Keratinocyte (primary cell): ENCODE results near the gene FBXL17. TPM values are rescaled to one million over a fixed set of nuclear protein-coding genes. Genes with fewer than 3 reads are reported as not detected.
A peak's percentile ranks its signal among the peaks of the same experiment; 100 is the strongest.

Experiments
- DNase-seq: peaks from one replicate; pipeline ENCODE4 v3.0.0-alpha.2; 2011; ENCODE audit warnings: low read depth, missing footprints, low spot score
- FAIRE-seq: peaks from 2 replicates; lab custom pipeline; 2011; peaks lifted over from hg19 to GRCh38; lab: Jason Lieb, UNC
- H2AFZ ChIP-seq: 2 replicates; pipeline ENCODE4 v1.6.0; 2012; ENCODE audit warnings: low read length, control low read depth, inconsistent platforms; ENCODE audit not compliant: control insufficient read depth
- H3K27ac ChIP-seq: 2 replicates; pipeline ENCODE4 v1.5.1; 2011; ENCODE audit warnings: low read length; ENCODE audit not compliant: control insufficient read depth, insufficient read depth
- H3K27me3 ChIP-seq: 3 replicates; pipeline ENCODE4 v1.6.0; 2011; ENCODE audit warnings: low read length; ENCODE audit not compliant: control insufficient read depth, insufficient read depth; ENCODE audit errors: extremely low read depth
- H3K36me3 ChIP-seq, 2 experiments: 2 replicates in 1 of 2; 3 replicates in 1 of 2; pipeline ENCODE4 v1.5.1; 2011; ENCODE audit warnings: low read length in 2 of 2, mild to moderate bottlenecking in 1 of 2; ENCODE audit not compliant: control insufficient read depth in 2 of 2, insufficient read depth in 2 of 2; ENCODE audit errors: extremely low read depth in 1 of 2
- H3K4me1 ChIP-seq: 3 replicates; pipeline ENCODE4 v1.5.1; 2011; ENCODE audit warnings: low read length; ENCODE audit not compliant: control insufficient read depth, insufficient read depth; ENCODE audit errors: extremely low read depth
- H3K4me2 ChIP-seq: 3 replicates; pipeline ENCODE4 v1.6.0; 2011; ENCODE audit warnings: low read depth, low read length; ENCODE audit not compliant: control insufficient read depth, insufficient read depth; ENCODE audit errors: extremely low read depth
- H3K4me3 ChIP-seq, 3 experiments: fragments of 200-600 bp in 1 of 3; sonication (generic) in 1 of 3; 2 replicates in 2 of 3; 3 replicates in 1 of 3; pipeline ENCODE4 v1.5.1; 2011 to 2016; ENCODE audit warnings: low read length in 3 of 3, mild to moderate bottlenecking in 3 of 3, control low read depth in 2 of 3, inconsistent platforms in 1 of 3, low read depth in 1 of 3, mixed read lengths in 1 of 3, mixed run types in 1 of 3, moderate library complexity in 1 of 3; ENCODE audit not compliant: control insufficient read depth in 2 of 3, insufficient read depth in 2 of 3; ENCODE audit errors: extremely low read depth in 1 of 3
- H3K79me2 ChIP-seq: 2 replicates; pipeline ENCODE4 v1.6.0; 2012; ENCODE audit warnings: low read length; ENCODE audit not compliant: control insufficient read depth, insufficient read depth
- H3K9ac ChIP-seq: 3 replicates; pipeline ENCODE4 v1.6.0; 2011; ENCODE audit warnings: low read length; ENCODE audit not compliant: control insufficient read depth, insufficient read depth; ENCODE audit errors: extremely low read depth
- H3K9me1 ChIP-seq: 3 replicates; pipeline ENCODE4 v1.6.0; 2011; ENCODE audit warnings: low read length; ENCODE audit not compliant: control insufficient read depth, insufficient read depth; ENCODE audit errors: extremely low read depth
- H3K9me3 ChIP-seq: 2 replicates; pipeline ENCODE4 v1.5.1; 2012; ENCODE audit warnings: low read depth, low read length; ENCODE audit not compliant: control insufficient read depth
- H4K20me1 ChIP-seq: 3 replicates; pipeline ENCODE4 v1.6.0; 2011; ENCODE audit warnings: low read length; ENCODE audit not compliant: control insufficient read depth, insufficient read depth; ENCODE audit errors: extremely low read depth
- CTCF ChIP-seq, 3 experiments: IDR thresholded peaks in 1 of 3; conservative IDR thresholded peaks in 1 of 3; optimal IDR thresholded peaks in 1 of 3; 2 replicates in 2 of 3; 3 replicates in 1 of 3; pipeline versions ENCODE3 to v1.5.1; 2011; ENCODE audit warnings: low read length in 3 of 3, mild to moderate bottlenecking in 3 of 3, moderate library complexity in 2 of 3, control low read depth in 1 of 3, inconsistent platforms in 1 of 3; ENCODE audit not compliant: insufficient read depth in 2 of 3; ENCODE audit errors: extremely low read depth in 1 of 3
- EZH2 ChIP-seq: IDR thresholded peaks from one replicate; pipeline ENCODE4 v1.6.1; 2012; ENCODE audit warnings: inconsistent platforms, mild to moderate bottlenecking, low read length, moderate library complexity
- dilution Hi-C: fragments of 300-500 bp; cut with MboI; formaldehyde crosslinking; loops from one replicate; pipeline ENCODE4 v1.7.0; 2020; ENCODE audit warnings: low sequenced_read_pairs; ENCODE audit not compliant: extremely low pct_ligation_motif_present
- polyA plus RNA-seq, 5 experiments: library from polyadenylated mRNA; depleted of rRNA in 3 of 5; stranded (reverse) in 3 of 5; stranded (forward) in 1 of 5; unstranded in 1 of 5; fragments of >200 nt; gene quantifications; 1 replicate in 1 of 5; 2 replicates in 3 of 5; 3 replicates in 1 of 5; pipeline versions ENCODE4 v1.2.1 to v1.2.3, GENCODE V29; 2011 to 2012; ENCODE audit warnings: missing spikeins in 2 of 5, low read depth in 1 of 5, low replicate concordance in 1 of 5

The FBXL17 gene
- polyA plus RNA-seq, 1 donor (not counting 4 experiments of a cell fraction or from before 2014, with no cell fraction given) = 5.7 TPM

GRCh38 chr5:108384741-108385140 lies 2.8 kb upstream of the FBXL17 start:
- FAIRE-seq = no peak
- H4K20me1 ChIP-seq = no peaks in the 10 kb centered on the region

GRCh38 chr5:108382784-108383330 lies 959 bp upstream of the FBXL17 start:
- dilution Hi-C loops = no loop called here
- Histone ChIP-seq H3K9ac (peak overlapping the region; percentile 89), H3K36me3 (no peaks in the 10 kb centered on the region), H3K4me3 (peak overlapping the region; percentile 83 to 96 (median 84)), H2AFZ (peak overlapping the region; percentile 90), H3K79me2 (peaks cover 1% of the 10 kb centered on the region), H3K9me1 (no peaks in the 10 kb centered on the region), H3K27ac (peak overlapping the region; percentile 78), H3K27me3 (no peaks in the 10 kb centered on the region), H3K4me1 (peaks cover 15% of the 10 kb centered on the region), H3K4me2 (peak overlapping the region; percentile 90), H3K9me3 (no peaks in the 10 kb centered on the region), H4K20me1 (no peaks in the 10 kb centered on the region)
- no peak for TF ChIP-seq EZH2
- no peak for TF ChIP-seq CTCF (optimal IDR thresholded peaks at IDR 0.05 in 1 of 3, IDR thresholded peaks at IDR 0.05 in 1 of 3, conservative IDR thresholded peaks at IDR 0.05 in 1 of 3; ENCODE audit: extremely low read depth in 1 of 3, insufficient read depth in 2 of 3, low read length in 3 of 3)
- DNase-seq (no peak), FAIRE-seq (no peak)

More at GRCh38 chr5:108384741-108385140, 2.8 kb upstream of the FBXL17 start:
- Histone ChIP-seq H3K27ac (no peak overlapping the region), H3K36me3 (no peaks in the 10 kb centered on the region), H3K9me1 (no peaks in the 10 kb centered on the region), H3K79me2 (peaks cover 1% of the 10 kb centered on the region), H3K27me3 (no peaks in the 10 kb centered on the region), H3K9ac (no peak overlapping the region), H2AFZ (no peak overlapping the region), H3K4me3 (no peak overlapping the region), H3K4me1 (peaks cover 15% of the 10 kb centered on the region), H3K4me2 (no peak overlapping the region), H3K9me3 (no peaks in the 10 kb centered on the region)
- TF ChIP-seq EZH2 (no peak), CTCF (optimal IDR thresholded peaks at IDR 0.05 in 1 of 3, IDR thresholded peaks at IDR 0.05 in 1 of 3, conservative IDR thresholded peaks at IDR 0.05 in 1 of 3; ENCODE audit: extremely low read depth in 1 of 3, insufficient read depth in 2 of 3, low read length in 3 of 3) (no peak)
- DNase-seq = no peak
- dilution Hi-C loops = no loop called here
